AG08395 (cell line): Measurements from ENCODE around the gene SLC17A3.

Source experiments
- DNase-seq: peaks from one replicate; pipeline ENCODE4 v3.0.0; 2012; ENCODE audit warnings: mixed read lengths, low spot score

The SLC17A3 gene

DNA sequence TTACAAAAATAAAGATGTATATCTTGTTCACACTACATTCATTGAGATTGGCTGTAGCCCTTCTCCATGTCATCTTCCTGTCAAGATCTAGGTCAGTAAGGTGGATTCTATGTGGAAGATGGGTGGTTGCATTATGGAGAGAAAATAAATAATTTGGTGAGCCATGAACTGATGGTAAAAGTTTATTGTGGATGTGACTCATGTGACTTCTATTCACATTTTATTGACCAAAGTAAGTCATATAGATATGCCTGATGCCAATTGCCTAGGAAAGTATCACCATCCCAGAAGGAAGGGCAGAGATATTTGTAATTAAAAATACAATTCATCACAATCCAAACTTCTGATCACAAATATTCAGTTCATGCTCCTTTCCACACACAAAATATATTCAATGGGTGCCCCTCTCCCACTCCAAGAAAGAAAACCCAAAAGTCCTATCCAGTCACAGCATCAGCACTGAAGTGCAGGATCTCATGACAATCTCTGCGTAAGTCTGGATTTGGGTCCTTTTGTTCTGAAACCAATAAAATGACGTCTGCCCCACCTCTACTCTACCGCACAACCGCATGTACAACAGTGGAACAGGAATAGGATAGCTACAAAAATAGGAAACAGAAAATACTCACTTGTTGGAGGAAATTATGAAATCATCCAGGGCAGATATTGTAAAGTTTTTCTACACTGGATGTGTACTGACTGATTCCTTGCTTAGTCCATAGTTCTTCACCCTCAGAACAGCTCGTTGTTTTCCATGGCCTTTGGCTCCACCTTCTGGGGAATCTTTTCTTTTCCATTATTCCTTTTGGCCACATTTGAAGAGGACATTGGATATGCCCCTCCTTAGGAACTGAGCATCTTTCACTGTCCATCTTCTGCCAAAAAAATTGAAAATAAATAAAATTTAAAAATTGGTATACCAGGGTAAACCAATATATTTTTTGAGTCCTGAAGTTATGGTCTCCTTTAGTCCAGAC is 16.1 kb upstream of the SLC17A3 start:
- peak; percentile 23 for DNase-seq

DNA sequence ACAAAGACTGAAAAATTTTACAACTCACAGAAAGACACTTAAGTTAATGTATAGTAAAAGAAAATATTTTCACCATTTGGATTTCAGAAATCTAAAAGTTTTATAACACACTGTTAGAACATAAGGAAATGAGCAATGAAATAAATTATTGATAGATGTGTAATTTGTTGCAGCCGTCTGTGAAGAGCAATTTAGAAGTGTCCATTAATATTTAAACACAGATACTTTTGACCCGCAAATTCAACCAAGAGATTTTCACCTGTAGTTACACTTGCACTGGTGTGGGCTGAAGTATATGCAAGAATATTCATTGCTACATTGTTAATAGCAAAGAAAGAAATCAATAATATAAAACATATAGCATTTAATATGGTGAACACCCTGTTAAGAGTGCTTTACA is 14.6 kb upstream of the SLC17A3 start:
- DNase-seq = no peak

DNA sequence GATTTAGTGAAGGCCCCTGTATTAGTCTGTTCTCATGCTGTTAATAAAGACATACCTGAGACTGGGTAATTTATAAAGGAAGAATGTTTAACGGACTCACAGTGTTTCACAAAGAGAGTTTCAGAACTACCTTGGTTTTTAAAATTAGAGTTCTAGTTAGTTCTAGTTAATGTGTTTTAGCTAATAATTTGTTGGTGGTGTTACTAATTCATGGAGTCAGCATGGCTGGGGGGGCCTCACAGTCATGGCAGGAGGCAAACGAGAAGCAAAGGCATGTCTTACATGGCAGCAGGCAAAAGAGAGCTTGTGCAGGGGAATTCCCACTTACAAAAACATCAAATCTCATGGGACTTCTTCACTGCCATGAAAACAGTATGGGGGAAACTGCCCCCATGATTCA is 12.0 kb upstream of the SLC17A3 start:
- DNase-seq = no peak

DNA sequence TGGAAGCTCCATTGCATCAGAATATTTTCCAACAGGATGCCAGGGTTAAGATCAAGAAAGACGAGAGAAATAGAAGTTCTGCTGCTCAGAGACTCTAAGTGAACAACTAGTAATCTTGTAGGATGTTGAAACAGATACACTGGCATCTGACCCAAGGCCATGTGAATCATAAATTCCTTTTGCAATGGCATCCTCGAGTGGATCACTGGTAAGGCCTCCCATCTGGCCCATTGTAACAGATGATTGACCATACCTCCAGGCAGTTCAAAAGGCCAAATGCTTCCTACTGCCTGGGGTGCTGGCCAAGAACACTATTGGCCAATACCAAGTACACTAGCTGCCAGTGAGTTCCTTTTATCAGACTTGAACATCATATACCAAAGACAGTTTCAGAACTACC is 9.9 kb upstream of the SLC17A3 start:
- peak; percentile 57 for DNase-seq

DNA sequence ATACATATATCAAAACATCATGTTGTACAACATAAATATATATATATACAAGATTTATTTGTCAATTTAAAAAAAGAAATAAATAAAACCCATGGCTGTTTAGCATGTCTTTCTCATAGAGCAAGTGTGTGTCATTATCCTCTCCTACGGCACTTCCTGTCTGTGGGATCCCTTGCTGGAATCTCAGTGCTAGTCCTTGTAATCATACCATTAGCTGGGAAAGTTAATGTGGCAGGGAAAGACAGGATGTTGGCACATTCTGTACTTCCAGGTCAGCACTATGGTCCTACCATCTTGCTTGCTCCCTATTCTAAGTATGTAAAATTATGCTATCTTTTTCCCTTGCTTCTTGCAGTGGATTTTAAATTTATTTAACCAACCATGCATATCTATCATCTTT is 9.5 kb upstream of the SLC17A3 start:
- DNase-seq = no peak

DNA sequence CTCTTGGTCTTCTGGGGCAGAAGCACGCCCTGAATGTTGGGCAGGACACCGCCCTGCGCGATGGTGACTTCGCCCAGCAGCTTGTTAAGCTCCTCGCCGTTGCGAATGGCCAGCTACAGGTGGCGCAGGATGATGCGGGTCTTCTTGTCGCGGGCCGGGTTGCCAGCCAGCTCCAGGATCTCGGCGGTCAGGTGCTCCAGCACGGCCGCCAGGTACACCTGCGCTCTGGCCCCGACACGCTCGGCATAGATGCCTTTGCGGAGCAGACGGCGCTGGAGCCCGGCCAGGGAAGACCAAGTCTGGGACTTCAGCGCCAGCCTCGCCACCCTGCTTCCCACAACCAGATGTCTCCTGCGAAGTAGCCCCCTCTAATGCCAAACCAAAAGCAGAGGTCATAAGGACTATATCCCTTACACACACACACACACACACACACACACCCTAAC is 8.0 kb upstream of the SLC17A3 start:
- no peak for DNase-seq

DNA sequence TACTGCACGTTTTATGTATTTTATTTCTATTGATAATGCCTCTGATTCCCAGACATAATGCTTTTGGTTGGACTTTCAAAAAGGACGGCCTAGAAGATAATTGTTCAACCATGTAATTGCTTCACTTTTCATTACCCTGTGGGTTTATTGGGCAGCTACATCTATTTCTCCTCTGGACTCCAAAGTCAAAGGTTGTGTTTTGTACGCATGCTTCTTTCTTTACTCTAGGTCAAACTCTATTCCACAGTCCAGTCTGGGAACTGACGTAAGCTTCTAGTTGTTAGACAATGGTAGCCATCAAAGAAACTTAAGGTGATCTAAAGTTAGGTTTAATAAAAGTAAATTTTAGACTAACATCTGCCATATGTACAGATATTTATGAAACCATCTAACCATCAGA is 6.6 kb upstream of the SLC17A3 start:
- no peak for DNase-seq

DNA sequence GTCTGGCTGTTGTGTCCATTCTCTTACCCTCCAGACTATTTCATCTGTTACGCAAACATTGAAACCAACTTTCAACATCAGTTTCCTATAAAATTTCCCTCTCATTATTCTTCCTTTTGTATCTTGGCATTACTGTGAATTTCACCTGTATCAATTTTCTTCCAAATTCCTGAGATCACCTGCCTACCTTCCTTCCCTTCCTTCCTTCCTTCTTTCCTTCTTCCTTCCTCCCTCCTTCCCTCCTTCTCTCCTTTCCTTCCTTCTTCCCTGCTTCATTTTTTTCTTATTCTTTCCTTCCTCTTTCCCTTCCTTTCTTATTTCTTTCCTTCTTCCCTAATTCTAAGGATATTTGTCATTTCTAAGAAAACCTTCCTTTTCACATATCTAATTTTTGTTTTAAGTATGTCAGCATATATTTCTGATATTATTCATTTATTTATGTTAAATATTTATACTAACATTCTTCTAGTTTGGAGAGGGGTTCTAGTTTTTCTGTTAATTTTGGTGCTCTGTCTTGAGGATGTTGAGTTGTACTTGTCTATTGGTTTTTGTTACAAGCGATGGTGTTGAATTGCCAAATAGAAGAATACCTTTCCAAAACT is 4.8 kb upstream of the SLC17A3 start:
- no peak for DNase-seq

DNA sequence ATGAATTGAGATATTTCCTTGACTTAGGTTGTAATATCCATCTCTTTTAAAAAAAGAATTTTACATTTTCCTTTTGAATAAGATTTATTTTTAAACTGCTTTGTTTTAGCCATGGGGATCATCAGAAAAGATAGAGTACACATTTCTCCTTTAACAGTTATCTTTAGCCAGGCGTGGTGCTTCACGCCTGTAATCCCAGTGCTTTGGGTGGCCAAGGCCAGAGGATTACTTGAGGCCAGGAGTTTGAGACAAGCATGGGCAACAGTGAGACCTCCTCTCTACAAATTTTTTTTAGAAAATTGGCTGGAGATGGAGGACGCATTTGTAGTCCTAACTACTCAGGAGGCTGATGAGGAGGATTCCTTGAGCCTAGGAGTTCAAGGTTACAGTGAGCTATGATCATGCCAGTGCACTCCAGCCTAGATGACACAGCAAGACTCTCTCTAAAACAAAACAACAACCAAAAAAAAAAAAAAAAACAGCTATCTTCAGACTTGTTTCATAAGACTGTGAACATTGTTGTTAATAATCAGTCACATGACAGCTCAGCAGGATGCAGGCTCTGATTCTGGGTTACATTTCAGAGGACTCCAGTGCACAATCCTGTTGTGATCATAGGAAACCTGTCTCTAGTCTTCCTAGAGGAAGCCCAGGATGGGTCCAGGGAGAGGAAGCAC is 2.0 kb upstream of the SLC17A3 start:
- DNase-seq = no peak

DNA sequence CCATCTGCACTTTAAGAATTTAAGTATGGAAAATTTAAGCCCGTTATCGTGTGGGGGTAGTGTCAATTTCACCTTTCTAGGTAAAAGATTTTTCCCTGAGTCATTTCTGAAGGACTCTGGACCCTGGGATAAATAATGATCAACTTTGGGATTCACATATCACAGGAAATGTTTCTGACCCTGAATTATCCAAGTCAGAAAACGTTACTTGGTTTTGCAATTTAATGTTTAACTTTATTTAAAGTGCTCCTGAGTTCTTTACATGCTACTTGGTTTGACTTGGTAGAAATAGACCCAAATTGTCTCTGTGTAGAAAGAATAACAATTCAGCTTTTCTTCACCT is 1.5 kb upstream of the SLC17A3 start:
- DNase-seq = no peak

DNA sequence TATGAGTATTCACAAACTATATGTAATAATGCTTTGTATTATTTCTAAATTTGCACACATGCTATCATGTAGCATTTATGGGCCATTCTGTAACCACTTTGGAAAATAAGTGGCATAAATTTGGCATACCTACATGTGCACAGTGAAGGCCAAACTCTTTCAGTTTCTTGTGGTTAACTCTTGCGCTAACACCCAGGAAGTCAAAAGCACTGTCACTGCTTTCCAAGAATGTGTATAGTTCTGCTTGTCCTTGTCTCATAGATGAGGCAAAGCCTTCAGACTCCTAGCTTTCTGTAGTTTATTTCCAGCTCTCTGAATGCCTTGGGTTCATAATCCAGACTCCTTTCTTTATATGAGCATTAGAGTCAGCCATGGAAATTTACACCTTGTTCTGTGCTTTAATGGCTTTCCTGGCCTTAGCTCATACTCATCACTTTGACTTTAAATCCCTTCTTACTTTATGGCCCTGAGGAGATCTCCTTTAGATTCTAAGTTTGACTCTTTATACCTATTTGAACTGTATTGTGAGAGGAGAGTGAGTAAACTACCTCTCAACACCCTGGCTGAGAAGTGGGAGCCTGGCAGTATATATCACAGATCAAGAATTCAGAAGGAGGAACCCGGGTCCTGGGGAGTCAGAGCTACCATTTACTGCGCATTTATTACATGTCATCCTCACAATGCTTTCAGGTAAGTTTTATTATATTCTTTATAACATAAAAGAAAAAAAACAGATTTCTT is 949 bp upstream of the SLC17A3 start:
- DNase-seq = no peak

DNA sequence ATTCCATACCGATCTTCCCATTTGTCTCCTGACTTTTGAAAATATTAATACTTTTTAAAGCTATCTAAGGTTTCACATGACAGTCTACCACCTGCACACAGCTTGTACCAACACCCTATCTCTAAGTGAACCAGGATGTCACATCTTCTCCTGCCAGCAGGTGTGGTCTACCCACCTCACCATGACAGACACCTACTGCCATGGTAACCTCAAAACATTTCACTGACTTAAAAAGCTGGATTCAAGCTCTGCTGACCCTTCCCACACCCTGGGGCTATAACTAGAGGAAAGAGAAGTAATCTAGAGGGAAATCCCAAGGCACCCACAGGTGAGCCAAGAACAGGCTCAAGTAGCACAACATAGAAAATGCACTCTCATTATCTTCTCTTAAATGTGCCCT is 1.2 kb downstream of the SLC17A3 start:
- DNase-seq = no peak

DNA sequence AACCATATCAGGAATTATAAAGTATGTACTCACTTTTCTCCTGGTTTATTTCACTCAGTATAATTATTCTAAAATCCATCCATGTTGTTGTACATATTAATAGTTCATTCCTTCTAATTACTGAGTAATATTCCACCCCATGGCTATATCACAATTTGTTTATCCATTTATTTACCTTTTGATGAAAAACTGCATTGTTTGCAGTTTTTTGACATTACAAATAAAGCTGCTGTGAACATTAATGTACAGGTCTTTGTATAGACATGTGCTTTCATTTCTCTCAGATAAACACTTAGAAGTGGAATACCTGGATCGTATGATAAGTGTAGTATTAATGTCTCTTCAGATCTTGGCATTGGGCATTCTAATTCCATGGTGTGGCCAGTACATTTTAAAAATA is 4.2 kb downstream of the SLC17A3 start:
- DNase-seq = no peak

DNA sequence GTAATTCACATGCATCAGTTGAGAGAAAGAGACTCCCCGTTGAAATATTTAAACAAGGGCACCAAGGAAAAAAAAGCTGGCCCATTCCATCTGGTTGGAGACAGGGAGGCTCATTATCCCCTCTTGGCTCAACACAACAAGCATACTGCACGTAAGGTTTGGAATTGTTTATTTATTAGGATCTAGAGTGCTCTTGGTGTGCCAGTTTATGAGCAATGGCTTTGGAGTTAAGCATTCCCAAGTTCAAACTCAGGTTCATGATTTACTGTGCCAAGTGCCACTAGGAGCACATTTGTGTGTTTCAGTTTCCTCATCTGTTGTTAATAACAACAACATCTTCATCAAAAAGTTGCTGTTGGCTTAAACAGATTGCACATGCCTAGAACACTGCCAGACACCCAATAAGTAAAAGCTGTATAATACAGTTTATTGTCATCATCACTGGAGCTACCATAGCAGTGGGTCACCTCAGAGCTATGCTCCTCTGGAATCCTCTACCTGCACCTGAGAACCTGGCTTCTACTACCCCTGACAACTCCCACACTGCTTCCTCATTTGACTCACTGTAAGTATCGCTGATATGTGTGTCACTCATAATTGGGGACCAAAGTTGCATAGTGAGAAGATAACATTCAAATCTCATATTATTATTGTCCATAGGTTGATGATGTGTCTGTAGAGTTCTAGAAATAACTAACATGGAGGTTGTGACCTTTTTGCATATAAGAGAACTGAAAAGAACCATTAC is 5.4 kb downstream of the SLC17A3 start:
- DNase-seq = no peak

DNA sequence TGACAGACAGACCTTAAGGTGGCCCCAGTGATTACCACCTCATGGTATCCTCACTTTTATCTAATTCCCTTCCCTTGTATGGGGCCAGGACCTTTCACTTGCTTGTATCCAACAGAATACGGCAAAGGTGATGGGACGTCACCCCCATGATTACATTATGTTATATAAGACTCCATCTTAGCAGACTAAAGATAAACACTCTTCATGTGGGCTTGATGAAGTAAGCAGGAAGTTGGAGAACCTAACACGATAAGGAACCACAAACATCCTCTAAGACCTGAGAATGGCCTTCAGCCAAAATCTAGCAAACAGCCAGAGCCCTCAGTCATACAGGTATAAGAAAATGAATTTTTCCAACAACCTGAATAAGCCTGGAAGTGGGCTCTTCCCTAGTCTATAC is 8.0 kb downstream of the SLC17A3 start:
- DNase-seq = no peak

DNA sequence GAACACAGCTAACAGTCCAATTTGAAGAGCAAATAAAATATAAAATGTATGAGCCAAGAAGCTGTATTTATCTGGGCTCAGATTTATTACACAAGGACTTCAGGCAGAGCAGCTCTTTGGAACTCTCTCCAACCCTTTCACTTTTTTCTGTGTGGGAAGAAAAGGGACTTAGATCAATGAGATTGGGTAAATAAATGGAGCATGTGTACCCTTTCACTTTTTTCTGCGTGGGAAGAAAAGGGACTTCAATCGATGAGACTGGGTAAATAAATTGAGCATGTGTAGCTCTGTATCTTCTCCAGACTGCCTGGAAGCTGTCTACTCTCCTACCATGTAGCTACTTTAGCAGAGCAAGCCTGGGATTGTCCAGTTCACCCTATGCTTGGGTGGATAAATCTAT is 10.7 kb downstream of the SLC17A3 start:
- DNase-seq = no peak

DNA sequence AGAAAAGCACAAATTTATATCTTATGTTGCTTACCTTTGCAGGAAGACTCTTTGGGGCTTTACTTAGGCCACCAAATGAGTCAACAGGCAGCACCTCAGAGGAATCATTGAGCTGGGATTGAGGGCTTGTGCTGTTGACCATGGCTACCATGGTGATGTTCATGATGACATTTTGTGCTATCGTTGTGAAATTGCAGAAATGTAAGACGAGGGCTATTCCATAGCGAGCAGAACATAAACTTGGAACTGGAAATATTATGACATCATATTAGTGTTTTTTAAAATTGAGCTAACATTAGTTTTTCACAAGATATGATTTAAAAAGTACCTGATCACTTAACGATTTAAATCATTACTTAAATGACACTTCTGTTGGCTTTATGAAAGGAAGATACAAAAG is 11.8 kb downstream of the SLC17A3 start:
- no peak for DNase-seq

DNA sequence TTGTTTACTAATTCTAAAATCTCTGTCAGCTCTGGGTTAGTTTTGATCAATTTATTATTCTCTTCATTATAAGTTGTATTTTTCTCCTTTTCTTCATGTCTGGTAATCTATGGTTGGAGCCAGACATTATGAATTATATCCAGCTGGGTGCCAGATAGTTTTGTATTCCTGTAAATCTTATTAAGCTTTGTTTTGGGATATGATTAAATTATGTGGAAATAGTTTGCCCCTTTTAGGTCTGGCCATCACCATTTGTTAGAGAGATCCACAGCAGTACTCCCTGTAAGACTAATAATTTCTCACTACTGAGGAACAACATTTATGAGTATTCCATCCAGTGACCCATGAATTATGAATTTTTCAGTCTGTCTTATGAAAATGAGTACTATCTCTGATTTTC is 21.3 kb downstream of the SLC17A3 start:
- no peak for DNase-seq

DNA sequence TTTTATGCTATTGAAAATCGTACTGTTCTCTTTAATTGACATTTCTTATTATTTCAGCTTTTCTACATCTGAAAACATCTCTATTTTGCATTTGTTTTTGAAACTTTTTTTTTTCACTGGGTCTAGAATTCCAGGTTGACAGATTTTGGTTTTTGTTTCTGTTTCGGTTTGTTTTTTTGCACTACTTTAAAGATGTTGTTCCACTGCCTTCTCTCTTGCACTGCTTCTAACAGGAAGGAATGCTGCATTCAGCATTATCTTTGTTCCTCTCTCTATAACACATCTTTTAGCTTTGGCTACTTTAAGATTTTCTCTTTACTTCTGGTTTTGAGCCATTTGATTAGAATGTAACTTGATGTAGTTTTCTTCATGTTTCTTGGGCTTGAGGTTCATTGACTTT is 22.1 kb downstream of the SLC17A3 start:
- DNase-seq = no peak

DNA sequence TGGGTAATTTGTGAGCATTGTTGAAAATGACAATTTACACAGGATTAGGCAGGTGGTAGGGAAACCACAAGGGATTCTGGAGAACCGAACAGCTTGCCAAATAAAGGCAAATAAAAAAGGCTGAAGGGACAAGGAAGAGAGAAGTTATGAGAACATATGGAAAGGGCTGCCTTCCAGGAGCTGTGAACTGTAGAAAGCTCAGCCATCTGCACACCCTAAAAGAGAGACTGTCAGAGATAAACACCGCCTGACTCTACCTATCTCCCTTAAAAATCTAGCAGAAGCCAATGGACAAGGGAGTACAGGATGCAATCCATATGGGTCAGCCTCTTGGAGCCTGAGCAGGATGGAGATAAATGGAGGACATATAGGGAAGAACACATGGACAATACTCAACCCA is 29.5 kb downstream of the SLC17A3 start:
- DNase-seq = no peak

DNA sequence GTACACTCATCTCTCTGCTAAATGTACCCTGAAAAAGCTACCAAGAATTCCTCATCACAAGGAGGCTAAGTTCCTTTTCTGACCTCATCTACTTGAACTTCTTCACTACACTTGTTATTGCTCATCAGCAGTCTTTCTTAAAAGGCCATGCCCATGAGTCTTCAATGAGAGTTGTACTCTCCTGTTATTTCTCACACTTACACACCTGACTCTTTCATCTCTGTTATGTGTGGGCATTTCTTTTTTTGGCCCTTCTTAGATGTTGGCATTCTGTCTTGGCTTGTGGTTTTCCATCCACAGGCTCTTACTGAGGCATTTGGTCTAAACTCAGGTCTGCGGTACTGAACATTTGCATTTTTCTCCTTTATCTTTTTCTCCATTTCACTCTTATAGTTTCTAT is 31.5 kb downstream of the SLC17A3 start:
- no peak for DNase-seq
